HG03432 (cell line): Measurements from ENCODE around the gene SORCS2.

Experiments used
- ATAC-seq: cut with Tn5 transposase; IDR thresholded peaks from one replicate; pipeline ENCODE4 v1.9.1; 2021; ENCODE audit warnings: mild to moderate bottlenecking, moderate library complexity; ENCODE audit not compliant: unreplicated experiment

SORCS2 gene

DNA sequence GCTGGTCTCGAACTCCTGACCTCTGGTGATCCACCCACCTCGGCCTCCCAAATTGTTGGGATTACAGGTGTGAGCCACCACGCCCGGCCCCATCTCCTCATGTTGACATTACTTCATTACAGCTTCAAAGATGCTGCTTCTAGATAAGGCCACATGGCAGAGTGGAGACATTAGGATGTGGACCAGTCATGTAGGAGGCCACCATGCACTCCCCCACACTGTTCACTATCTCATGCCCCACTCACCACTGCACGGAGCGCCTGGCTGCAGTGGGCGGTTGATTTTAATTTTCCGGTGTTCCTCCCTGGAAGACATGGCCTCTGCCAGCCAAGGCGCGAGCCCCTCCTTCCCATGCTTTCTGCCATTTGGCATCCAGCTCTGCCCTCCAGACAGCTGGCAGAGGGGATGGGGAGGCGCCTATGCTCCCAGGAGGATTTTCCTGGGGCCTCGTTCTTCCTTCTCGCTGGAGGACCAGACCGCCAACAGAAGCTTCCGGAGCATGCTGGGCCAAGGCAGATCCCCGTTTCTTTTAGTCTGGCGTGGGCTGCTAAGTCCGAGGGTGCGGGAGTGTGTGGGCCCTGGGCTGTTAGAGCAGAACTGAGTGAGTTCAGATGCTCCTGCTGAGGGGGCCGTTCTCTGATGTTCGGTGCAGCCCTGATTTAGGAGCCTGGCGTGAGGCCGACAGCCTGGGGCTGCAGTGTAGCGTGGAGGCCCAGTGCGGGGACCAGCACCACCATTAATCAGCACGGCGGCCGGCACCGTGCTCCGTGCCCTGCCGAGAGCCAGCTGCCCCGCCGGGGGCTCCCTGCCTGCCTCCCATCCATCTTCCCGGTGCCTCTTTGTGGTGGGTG is 93.1 kb downstream of the SORCS2 start:
- ATAC-seq = no peak

DNA sequence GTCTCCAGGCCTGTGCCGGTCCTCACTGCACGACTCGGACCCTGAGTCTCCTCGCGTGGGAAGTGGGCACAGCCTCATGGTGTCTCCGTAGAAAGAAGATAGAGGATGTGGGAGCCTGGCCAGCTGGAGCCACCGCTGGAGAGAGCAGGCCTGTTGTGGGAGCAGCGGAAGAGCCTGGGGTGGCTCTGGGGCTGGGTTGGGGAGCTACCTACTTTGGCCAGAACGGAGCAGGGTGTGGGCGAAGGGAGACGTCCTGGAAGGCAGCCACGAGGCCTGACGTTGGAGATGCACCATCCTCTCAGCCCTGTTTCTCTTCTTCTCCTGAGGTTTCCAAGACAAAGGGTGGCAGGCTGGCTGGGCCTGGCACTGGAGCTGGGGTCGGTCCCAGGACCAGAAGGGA is 93.8 kb downstream of the SORCS2 start:
- no peak for ATAC-seq

DNA sequence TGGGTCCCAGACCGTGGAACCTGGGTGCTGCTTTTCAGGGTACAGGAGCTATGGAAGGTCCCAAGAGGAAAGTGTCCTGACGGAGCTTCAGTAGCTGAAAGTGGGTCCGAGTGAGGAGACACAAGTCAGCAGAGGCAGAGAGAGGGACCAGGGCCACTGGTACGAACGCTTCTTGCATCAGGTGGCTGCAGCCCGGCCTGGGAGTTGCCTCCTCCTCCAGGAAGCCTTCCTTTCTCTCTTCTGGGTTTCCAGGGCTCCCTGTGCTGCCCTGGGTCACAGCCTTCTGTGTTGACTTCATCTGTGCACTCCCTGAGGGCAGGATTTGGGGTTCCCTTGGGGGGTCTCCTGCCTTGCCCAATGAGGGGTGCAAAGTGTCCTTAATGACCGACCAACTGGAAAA is 94.5 kb downstream of the SORCS2 start:
- ATAC-seq = no peak

DNA sequence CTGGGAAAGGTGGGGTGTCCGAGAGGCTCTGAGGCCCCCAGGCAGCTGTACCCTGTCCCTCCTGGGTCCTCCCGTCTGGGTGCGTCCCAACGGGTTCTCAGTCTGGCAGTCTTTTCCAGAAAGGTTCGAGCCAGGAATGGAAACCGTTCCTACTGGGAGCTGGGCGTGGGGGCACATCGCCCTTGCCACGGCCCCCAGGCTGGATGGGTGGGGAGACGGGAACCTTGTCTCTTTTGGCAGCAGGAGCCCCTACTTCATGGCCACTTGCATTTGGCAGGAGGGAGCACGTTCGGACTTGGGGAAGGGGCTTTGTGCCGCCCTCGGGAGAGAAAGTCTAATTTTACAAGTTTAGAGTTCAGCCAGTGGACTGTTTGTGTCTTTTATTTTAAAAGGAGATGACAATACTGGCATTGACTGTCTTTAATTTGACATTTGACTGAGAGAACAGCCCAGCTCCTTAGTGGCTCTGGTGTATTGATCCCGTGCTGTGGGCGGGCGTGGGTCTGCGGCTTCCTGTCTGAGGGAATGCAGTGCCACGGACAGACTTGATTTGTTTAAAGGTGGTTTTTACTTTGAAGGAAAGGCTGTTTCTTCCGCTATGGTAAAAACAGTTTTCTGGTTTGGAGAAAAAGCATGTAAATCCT is 95.1 kb downstream of the SORCS2 start:
- ATAC-seq = no peak

DNA sequence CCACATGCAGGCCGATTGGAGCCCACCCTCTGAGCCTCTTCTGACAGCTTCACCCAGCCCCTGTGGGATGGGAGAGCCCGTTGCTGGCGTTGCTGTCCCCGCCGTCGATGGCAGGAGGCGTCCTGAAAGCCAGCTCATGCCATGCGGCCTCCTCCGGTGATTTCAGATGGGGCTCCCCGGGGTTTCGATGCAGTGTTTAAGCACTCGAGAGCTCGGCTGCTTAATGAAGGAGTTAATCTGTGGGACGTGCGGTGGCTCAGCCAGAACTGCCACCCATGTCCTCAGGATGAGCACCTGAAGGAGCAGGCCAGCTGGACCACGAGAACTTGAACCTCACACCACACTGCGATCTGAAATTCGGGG is 95.6 kb downstream of the SORCS2 start:
- ATAC-seq = no peak

DNA sequence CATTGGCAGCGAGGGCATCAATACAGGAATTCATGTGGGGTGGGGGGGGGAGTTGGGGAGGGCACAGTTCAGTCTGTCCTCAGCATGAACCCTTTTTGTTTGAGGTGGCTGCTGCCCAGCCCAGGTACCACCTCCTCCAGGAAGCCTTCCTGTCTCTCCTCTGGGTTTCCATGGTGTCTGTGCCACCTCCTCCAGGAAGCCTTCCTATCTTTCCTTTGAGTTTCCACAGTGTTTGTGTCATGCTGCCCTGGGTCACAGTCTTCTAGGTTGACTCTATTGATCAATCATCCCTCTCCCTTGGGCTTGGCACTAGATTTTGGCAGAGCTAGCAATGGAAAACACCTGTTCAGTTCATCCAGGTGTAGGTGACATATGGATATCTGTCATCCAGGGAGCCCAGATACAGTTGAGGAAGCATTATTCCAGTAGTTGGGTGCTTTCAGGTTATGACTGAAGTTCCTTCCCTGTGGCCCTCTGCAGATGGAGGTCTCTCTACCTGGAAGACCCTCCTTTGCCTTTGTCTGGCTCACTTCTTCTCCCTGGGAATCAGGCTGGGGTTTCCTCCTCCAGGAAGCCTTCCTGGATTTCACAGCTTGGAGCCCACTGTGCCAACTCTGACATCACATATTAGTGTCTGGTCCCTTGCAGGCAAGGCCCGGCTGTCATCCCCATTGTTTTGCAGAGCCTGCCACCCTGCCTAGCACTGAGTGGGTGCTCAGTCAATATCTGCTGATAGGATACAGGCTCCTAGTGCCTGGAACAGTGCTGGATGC is 96.6 kb downstream of the SORCS2 start:
- ATAC-seq = no peak

DNA sequence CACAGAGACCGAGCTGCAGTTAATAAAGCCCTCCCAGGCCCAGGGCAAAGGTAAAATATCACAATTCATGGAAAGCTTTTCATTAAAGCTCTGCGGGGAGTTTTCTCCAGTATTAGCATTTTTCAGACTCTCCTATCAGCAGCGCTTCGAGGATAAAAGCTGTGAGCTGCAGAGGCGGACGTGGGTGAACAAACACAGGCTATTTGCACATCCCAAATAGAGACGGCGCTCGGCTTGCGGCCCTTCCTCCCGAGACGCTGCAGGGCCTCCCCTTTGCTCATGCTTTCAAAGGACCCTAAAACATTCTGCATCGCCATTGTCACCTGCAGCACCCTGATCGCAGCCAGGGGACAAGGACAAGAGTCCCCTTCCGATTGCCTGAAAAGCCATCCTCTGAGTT is 97.3 kb downstream of the SORCS2 start:
- no peak for ATAC-seq

DNA sequence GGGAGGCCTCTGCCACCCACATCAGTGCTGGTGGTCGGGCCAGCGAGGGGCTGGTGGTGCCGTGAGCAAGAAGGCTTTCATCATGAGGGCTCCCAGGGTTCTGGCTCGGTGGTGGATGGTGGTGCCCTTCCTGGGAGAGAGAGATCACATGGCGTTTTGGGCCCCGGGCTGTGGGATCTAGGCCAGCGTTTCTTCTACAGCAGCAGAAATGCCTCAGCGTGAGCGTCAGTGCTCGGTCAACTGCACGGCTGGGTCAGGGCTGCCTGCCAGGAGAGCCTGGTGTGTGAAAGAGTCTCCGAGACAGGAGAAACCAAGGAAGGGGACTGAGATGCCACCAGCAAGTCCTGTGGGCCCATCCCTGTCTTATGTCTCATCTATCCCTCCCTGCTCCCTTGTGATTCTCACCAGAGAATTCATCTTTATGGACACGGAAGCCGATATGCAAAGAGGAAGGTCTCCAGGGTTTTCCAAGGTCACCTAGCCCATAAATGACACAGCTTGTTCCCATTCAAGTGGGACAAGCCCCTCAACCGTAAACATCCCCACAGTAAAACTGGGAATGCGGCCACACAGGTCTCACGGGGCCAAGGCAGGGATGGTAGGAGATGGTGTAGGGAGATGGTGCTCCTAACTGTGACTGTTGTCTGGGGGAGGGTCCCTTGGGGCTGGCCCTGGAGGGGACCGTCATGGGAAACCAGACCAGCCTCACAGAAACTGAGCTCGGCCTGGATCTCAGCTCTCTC is 99.2 kb downstream of the SORCS2 start:
- no peak for ATAC-seq

DNA sequence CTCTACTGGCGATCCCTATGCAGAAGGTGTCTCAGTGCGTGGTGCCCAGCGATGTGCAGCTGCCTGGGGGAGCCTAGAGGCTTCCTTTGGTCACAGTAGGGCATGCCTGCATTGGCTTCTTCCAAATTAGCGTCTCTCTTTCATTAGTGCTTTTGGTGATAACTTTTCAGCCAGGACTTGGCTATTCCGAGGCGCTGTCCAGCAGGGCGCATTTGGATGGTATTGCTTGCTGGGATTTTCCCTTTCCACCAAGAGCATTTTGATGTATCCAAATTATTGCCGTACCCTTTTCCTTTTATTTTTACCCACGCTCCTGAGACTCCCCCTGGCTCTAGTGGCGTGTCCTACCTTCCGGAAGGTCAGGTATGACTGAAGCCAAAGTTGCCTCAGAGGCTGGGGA is 101.4 kb downstream of the SORCS2 start:
- no peak for ATAC-seq

DNA sequence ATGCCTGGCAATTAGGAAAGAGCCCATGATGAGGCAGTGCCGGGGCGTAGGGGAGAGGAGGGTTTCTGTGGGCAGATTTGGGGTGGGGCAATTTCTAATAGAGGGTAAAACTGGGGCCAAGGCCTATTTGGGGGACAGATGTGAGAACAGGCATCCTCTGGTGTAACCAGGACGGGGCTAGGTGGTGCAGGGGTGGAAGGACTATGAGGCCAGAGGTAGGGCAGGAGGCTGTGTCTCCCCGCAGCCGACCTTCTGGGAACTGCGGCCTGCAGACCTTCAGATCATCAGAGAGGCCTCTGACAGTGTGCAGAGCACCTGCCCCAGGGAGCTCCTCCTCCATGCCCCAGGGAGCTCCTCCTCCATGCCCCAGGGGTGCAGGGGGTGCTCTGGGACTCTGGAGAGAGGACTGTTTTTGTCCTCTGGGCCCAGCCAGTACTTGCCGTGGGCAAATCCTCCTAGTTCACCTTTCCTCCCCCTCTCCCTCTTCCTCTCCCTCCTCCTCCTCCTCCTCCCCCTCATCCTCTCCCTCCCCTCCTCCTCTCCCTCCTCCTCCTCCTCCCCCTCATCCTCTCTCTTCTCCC is 101.9 kb downstream of the SORCS2 start:
- ATAC-seq = no peak

DNA sequence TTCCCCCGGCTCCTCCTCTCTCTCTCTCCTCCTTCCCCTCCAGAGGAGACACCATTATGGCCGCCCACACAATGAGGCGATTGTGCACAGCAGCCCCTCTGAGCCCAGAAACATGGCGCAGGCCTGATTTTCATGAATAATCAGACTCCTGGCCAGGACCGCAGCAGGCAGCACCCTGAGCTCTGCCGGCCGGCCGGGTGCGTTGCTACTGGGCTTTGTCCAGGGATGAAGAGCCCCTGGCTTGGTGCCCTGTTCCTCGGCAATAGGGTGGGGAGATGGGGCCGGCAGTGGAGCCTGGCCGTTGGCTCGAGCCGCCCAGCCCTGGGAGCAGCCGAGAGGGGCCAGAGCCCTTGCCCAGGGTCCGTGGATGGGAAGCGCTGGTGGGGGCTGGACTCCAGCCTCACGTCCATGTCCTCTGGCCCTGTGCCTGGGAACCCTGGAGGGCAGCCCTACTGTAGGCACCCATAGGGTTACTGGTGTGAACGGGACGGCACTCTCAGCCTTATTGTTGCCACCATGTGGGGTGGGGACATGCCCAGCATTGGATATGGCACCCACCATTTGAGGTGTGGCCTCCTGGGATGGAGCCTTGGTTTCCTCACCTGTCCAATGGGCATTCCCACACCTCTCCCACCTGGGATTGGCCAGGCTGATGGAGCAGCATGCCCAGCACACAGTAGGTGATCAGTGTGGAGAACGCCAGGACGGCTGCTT is 103.0 kb downstream of the SORCS2 start:
- ATAC-seq = no peak

DNA sequence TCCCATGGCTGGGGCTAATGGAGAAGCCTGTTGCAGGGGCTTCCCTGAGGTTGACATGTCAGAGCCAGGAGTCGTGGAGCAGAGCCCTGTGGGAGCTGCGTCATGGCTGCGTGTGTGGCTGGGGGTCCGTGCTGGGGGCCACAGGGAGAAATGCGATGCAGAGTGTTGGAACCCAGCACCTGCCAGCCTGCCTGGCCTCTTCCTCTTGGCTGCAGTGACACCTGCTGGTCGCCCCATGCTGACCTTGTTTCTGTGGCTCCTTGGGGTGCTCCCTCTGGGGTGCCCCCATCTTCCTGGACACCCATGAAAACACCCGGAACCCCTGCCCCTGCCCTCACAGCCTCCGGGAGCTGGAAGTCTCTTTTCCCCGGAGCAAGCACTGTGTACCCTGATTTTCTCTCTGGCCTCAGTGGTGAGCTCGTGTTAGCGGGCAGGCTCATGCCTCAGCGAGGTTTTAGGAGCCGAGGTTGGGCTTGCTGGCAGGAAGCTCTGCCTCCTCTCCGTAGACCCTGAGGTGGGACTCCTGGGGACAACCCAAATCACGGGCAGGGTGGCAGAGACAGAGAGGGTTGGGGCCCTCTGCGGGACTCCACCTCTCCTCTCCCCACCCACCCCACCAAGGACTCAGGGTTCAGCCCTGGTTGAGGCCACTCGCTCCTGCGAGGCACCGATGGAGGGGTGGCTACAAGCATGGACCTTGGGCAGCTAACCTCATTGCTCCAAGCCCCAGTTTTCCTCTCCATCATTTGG is 103.7 kb downstream of the SORCS2 start:
- ATAC-seq = no peak

DNA sequence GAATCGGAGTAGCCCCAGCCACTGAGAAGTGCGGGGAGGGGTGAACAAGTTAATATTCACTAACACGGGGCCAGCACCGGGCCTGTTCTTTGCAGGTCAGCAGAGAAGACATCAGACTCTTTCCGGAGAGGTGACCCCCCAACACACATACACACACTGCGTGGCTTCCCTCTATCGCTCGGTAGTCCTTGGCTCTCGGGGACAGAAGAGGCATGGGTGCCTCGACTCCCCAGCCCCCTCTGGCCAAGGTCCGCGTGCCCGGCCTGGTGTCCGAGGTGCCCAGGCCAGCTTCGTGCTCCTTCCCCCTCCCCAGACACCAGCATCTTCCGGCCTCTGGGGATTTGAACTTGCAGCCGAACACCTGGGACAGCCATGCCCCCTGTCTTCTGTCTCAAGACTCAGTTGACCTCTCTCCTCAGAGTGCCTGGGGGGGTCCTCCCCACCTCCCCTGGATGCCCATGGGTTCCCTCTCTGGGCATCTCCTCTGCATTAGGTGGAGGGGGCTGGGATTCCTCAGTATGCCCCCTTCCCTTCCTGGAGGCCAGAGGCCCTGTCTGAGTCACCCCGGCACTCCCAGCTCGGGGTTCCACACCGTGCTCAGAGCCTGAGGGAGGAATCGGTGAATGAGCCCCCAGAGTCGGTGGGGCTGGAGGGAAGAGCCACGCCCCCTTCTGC is 104.5 kb downstream of the SORCS2 start:
- no peak for ATAC-seq

DNA sequence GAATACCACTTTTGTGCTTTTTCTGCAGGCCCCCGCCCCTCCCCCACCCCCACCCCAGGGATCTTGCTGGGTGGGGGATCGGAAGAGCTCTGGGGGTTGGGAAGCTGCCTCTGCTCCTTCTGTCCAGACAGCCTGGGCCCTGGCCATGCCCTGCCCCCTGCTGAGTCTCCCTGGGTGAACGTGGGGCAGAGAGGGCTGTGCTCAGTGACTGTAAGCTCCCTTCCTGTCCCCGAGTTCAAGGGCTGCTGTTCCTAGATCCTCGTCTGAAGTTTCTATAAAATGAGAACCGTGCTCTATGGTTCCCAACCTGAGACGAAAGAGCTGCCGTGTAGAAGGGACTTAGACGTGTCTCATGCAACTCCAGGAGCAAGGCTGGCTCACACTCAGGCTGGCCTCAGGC is 105.0 kb downstream of the SORCS2 start:
- no peak for ATAC-seq

DNA sequence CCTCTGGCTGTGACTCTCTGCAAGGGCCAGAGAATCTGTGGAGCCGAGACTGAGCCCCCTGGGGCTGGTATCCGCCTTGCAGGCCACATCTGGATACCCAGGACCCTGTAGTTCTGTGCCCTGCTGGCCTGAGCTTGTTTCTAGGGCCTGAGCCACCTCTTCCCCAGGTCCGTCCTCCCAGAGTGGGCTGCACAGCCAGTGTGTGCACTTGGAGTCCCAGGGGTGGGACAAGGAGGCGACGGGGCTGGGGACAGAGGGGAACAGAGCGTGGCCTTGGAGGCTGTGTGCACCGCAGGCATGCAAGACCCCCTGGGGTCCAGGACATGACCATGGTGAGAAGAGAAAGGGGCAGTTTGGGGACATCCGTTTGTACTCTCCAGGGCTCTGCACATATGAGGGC is 105.5 kb downstream of the SORCS2 start:
- ATAC-seq = no peak

DNA sequence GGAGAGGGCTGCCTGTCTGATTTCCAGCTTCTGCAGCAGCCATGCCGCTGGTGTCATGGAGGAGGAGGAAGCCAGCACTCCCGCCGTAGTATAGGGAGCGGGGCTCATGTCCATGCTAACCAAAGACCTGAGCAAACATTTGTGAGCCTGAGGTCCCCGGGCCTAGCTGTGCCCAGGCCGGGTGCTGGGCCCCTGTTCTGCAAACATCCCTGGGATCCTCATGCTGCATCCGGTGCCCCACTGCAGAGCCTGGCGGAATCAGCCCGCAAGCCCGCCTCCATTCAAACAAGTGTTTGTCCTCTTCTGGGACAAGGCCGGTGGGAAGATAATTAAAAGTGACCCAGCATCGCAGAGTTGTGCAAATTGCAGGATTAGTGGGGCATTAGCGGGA is 106.3 kb downstream of the SORCS2 start:
- no peak for ATAC-seq

DNA sequence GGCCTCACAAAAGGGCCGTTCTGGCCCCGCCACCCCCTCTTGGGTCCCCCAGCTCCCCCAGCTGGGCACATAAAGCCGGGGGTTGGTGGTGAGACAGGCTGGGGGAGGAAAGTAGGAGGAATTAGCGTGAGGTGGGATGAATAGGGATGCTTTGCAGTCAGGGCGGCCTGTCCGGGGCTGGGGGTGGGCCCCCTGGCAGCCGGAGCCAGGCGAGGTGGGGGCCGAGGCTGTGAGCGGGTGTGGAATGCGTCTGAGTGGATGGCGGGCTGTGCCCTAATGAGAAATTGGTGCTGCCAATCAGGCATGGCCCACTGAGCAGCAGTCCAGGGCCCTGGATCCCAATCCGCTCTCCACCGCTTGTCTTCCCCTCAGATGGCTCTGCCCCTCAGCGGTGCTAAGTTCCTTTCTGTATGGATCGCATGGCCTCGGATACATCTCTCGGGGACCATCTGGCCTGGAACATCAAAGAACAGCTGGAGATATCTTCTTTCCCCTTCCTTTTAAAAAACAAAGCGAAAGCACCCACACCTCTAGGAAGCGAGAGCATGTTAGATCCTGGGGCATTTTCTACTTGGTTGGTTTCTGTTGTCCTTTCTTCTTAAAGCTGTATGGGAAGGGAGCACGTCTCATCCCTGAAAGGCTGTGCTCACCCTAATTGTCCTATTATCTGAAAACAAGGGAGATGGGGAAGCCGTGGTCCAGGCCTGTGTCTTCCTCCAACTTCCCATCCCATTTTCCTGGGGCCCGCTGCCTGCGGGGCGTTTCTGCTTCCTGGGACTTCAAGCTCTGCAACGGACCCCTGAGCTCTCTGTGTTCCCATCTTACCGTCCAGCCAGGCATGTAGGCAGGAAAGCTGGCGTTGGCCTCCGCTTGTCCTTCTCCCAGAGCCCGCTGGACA is 106.9 kb downstream of the SORCS2 start:
- ATAC-seq = no peak
